Kidney capillary endothelial cell (primary cell): Measurements from ENCODE around the gene CELSR3.
A peak's percentile ranks its signal among the peaks of the same experiment; 100 is the strongest.

Source experiments
- DNase-seq: peaks from one replicate; pipeline ENCODE4 v3.0.0-alpha.2; 2018; ENCODE audit warnings: low spot score

Gene CELSR3

DNA sequence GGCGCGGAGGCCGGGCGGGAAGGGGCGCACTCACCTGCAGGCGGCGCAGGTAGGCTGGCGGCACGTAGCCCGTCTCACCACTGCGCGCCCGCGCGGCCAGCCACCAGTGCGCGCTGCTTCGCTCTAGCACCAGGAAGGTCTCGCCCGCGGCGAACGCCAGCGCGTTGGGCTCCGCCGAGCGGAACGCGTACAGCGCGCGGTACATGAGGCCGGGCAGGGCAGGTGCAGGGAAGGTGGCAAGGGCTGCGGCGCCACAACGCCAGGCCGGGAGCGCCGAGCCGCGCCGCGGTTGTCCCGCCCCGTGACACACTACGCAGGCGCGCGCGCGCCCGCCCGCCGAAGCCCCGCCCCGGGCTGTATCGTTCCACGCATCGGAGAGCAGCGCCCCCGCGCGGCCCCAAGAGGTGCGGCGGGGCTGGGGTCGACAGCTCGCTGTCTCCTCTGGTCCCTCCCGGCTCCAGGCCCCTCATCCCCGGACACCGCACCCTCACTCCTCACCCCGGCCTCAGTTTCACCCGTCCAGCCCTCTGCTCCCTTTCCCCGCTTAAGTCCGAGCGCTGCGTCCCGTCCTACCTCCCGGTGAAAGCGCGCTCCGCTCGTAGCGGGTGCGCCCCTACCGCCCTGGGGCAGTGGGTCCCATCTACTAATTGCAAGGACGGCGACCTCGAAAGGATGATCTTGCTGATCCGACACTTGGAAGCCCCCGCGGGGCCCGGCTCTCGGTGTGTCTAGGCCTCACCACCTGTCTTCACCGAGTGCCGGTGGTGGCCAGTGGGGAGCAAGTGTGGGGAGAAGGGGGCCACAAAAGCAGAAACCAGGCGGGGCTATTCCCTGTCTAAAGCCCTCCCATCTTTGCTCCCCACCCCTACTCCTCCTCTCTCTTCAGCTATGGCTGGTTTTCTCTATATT, 23.2 kb upstream of the CELSR3 start, which contains the start of gene NCKIPSD:
NCKIPSD (minus strand) TSS at position 313 of the 909 bp plus-strand sequence; CDS start at position 205, 108 bp downstream.
- peak; percentile 86 for DNase-seq

DNA sequence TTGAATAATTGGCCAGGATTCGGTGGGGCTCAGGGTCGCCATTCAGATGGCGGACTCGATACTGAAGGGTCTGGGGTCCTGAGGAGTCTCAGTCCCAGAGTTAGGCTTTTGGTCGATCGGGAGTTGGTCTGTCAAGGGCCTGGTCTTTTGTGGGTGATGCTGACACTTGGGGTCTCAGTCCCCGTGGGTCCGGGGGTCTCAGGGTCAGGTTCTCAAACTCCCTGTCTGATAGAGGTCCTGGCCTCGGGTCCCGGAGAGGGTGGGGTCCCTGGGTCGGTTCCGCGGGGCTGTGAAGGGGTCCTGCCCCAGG, 22.6 kb upstream of the CELSR3 start:
- no peak for DNase-seq

DNA sequence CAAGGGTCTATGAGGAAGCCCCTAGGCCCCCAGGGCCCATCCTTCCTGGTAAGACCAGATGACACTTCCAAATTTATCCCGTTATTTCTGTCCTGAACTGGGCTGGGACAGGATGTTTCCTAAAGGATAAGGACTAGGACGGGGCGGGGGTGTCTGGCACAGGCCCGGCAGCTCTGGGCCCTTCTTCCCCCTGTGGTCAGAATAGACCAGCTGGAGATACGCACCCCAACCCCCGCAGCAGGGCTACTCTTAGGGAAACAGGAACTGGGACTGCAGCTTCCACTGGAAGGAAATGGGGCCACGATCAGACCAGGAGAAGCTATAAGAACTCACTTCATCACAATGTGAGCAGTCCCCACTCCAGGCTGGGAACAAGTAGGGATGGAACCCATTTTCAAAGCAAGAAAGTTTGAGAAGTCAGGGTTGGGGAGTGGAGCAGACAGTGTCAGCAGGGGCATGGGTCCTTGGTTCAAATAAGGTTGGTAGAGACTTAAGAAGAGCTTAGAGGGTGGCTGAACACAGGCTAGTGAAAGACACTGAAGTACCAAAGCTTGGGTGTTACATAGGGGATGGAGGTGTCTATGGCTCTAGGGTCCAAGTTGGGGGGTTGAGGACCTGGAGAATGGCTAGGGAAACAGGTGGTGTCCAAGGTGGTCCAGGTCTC, 21.9 kb upstream of the CELSR3 start:
- no peak for DNase-seq

DNA sequence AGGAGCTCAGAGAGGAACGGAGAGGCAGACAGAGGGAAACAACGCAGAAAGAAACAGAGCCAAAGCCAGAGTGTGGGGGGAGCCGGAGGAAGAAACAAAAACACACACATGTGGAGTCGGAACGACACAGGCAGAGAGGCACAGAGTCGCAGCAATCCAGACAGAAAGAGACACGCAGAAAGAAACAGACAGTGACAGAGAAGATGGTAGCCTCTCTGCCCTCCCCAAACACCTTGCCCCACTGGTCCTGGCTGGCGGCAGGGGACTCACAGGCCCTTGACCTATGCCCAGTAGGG, 21.3 kb upstream of the CELSR3 start:
- no peak for DNase-seq

DNA sequence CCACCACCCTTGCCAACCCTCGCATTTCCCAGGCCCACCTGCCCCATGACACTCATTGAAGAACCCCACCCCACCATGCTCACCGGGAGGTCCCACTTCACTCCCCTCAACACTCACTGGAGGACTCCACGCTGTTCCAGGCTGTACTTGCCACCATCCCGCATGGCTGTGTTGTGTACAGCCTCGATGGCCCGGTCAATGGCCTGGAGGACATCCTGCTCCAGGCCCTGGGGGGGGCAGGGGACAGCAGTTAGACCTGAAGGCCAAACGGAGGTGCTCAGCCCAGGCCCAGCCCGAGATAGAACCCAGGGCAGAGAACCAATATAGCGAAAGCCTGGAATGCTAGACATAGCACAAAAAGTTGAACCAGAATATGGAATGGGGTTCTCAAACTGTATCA, 20.1 kb upstream of the CELSR3 start:
- DNase-seq = no peak

DNA sequence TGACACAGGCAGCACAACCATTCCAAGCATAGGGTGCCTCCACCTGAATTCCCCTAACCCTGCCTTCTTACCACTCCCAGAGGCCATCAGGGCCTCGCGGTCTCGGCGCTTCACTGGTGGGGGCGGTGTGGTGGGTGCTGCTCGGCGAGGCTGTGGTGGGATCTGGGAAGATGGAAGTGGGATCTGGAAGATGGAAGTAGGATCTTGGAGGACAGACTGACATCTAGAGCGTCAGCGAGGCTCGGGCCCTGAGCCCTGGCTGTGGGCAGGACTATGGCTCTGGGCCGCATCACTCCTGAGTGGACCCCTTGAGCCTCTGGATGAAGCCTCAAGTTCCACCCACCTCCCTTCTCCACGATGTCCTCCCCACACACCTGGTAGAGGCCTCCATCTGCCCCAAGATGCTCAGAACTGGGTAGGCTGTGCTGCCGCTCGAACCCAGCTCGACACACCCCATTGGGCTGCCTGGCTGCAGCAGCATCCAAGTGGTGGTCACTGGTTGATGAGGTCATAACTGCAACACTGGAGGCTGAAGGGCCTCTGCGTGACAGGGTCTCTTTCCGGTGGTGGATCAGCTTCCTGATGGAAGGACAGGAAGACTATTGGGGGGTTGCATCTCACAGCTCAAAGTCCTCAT, 19.4 kb upstream of the CELSR3 start:
- DNase-seq = no peak

DNA sequence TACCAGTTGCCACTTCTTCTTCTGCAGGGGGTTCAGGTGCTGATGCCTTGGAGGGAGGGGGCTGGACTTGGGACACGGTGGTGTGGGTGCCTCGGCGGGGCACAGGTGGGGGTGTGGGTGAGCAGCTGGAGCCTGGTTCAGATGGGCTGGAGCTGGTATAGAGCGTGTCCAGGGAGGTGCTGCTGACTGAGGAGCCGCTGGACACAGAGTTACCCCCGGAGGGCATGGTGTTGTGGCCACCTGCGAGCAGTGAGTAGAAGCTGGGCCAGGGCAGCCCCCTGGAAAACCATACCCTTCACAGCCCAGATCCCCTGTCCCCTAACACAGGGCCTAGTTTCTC, 18.8 kb upstream of the CELSR3 start:
- DNase-seq = no peak

DNA sequence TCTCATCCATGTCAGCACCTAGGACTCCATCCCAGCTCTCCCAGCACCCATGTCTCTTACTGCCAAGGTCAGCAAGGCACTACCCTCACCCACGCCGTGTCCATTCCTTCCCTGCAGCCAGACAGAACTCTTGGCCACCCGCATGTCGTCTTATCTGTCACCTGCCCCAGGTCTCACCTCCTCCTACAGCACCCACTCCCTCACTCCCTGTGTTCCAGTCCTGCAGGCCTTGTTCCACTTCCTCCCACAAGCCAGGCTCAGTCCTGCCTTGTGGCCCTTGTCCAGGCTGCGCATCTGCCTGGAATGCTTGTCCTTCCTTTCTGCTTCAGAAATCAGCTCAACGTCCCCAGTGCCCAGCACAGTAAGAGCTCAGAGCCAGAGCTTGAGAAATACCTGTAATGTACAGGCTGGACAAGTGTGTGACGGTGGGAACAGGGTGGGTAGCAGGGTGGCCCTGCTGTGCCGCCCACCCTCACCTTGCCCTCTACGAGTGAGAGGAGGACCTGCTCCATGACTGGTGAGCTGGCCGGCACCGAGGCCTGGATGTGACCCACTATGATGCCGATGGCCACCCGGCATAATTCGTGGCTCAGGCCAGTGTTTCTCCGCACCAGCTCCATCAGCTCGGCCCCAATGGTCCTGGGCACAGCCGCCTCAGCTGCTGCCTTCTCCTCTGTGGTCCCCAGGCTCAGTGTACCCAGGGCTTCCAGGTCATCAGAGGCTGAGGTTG, 18.3 kb upstream of the CELSR3 start:
- no peak for DNase-seq

DNA sequence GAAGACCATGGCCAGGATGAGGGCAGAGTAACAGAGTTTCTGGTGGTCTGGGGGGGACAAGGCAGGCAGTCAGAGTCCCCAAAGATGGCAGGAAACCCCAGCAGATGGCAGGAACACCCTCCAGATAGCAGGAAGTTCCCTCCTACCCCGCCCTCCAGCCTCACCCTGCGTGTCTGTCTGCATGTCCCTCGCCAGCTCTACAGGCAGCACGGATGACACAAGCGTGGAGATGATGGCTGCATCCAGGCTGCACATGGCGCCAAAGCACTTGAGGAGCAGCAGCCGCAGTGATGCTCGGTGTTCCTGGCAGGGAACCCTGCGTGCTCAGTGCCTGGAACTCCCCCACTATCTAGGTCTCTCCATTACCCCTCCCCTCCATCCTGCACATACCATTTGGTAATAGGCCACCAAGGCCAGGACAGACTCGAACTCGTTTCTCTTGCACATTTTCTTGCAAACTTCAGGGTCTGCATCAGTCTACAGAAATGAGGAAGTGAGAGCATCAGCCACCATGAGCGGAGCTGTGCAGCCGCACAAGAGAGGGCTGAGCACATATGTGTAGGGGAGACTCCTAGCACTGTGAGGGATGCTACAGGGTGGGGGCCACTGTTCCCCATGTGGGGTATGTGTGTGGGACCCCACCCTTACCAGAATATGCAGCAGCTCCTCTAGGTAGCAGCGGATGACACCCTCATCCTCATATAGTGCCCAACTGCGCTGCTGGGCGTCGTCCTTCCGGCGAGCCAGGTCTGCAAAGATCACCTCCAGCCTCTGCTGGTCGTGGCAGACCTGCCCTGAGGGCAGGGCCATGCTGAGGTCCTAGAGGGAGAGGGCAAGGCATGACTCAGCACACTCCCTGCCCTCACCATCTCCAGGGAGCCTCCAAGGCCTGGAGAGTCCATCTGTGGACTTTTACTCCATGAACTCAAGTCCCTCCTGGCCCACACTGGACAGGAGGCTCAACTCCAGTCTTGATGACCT, 17.0 kb upstream of the CELSR3 start:
- DNase-seq = no peak

DNA sequence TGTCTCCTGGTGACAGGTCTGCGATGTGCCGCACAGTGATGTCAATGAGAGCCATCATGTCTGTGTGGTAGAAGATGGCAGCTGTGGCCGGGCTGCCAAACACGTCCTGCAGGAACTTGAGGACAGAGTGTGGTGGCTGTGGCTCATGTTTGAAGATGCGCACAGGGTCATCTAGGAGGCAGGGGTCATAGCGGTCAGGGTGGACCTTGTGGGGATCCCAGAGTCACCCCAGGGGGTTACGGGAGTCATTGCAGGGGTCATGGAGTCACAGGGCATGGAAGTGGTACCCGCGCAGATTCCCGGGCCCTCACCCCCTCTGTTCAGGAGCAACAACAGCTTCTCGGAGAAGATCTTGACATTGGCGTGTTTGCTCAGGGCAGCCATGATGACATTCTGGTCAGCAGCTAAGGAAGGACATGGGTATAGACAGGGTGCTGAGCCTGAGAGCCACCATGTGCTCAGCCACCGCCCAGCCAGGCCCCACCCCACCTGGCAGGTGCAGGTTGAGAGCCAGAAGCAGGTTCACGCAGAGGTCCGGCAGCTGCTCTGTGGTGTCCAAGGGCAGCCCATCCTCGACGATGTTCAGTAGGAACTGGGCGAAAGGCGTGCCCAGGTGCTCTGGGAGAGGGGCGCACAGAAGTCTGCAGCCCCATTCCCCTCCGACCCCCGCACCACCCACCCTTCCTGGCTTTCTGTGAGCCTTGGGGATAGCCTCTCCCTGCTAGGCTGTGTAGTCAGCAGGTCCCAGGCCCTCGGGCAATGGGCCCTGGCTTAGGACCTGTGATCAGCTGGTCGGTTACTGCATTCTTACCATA, 16.1 kb upstream of the CELSR3 start:
- DNase-seq = no peak

DNA sequence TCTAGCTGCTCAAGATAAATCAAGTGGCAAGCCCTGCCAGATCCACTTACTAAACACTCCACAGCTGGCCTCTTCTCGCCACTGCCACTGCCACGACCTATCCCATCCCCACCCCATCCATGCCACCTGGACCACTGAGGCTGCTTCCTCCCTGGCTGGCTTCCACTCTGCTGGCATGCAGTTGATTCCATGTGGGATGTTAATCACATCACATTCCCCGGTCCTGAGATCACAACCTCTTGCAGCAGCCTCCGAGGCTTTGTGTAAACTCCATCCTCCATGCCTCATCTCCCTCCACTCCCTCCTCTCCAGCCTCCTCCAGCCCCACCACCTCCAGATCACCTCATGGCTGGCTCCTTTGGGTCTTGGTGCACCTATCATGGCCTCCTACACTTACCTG, 15.4 kb upstream of the CELSR3 start:
- DNase-seq = no peak

DNA sequence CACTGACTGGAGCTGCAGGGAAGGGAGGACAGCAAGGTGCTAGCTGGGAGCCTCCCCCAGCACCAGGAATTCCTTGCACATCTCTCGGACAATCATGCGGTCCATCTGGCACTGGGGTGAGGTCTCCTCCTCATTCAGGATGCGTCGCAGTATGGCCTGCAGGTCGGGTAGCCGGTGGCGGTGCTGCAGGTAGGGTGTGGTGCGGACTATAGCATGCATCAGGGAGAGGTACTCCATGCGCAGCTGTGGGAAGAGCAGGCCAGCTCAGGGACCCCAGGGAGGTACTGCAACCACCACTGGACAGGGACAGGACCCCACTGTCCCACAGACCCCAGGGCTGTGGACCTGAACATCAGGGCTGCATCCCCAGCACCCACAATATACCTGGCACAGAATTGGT, 11.8 kb upstream of the CELSR3 start:
- DNase-seq = no peak

DNA sequence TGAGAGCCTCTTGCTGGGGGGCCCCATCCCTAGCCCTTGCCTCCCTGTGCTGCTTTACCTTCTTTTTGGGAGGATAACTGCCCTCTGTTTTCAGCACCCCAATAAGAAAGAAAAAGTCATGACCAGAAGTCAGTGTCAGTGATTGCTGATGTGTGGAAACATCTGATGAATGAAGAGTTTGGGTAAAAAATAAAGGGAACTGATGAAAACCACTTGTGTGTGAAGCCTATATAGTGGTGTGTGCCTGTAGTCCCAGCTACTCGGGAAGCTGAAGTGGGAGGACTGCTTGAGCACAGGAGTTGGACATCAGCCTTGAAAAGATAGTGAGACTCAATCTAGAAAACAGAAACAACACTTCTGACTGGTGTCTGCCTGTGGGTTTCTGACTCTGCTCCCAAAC, 9.8 kb upstream of the CELSR3 start:
- DNase-seq = no peak

DNA sequence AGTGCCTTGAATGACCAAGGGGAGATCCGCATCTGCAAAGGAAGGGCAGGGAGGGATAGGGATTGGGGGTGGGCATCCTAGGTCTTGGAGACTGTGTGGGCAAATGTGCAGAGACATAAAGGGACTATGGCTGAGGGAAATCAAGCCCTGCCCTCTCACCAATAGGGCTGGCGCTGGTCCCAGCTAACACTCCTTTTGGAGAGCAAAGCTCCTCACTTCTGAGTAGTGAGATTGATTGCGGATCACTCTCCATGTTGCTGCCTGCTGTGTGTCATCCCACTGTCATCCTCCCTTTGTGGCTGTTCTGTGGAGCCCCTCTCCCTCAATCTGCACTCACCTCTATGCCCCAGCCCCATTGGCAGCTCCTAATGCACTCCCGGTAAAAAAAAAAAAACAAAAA, 2.2 kb upstream of the CELSR3 start:
- no peak for DNase-seq

DNA sequence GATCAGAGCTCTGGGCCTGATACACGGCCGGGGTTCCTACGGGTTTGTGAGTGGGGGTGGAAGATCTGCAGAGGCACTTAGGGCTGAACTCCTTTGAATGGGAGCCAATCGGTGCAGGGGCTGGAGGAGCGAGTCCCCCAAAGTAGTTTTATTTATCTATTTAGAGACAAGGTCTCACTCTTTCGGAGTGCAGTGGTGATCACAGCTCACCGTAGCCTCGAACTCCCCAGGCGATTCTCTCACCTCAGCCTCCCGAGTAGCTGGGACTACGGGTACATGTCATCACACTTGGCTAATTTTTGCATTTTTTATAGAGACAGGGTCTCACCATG, 1.6 kb upstream of the CELSR3 start:
- DNase-seq = no peak

DNA sequence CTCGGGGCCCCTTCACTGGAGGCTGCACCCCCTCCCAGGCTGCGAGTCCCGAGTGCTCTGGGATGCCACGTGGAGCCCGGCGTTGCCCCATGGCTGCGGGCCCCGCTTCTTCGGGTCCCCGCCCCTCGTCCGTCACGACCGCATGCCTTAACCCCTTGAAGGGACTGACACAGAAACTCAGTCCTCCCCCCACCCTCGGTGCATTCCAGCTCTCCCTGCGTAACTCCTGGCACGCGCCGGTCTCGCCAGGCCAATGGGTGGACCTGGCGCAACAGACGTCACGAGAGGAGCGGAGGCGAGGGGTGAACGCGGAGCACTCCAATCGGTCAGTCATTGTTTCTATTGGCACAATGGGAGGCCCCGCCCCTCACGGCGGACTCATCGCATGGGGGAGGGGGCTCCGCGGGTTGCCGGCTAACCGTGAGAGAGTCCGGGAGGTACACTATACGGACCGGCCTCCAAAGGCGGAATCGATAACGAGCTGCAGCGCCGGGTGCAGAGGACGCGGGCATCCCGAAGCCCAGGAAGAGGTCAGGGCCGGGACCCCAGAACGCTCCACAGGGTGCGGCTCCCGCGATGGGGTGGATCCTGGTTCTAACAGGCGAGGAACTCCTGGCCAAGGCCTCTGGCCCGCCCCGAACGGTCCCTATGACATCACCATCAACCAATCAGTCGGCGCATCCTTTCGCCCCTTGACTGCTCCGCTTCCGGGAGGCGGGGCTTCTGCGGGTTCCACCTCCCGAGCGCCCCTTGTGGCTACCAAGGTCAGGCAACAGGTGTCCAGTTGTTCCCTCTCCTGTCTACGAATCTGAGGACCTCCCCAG, 1.0 kb upstream of the CELSR3 start:
- peak; percentile 95 for DNase-seq

DNA sequence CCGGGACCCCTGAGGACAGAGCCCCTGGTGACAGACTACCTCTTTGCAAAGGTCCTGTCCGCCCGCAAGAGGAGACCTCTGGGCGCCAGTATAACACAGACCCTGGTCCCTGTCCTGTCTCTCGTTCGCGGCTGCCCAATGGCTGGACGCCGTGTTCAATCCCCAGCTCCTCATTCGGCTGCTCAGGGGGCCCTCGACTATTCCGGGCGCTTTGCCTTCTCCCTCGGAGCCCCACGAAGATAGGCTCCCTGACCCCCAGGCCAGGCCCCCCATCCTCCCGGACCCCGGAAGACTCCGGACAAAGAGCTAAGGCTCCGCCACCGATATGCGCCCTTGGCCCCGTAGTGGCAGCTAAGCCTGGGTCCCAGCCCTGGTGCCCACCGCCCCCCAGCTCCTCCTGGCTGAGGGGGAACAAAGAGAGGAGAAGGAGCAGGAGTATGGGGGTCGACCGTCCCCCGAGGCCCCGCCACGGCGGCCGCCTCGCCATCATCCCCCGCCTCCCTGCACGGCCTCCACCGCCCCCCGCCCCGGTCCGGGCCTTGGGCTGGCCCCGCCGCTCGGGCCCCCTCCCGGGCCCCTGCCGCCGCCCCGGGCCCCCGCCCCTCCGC, 437 bp downstream of the CELSR3 start:
- no peak for DNase-seq

DNA sequence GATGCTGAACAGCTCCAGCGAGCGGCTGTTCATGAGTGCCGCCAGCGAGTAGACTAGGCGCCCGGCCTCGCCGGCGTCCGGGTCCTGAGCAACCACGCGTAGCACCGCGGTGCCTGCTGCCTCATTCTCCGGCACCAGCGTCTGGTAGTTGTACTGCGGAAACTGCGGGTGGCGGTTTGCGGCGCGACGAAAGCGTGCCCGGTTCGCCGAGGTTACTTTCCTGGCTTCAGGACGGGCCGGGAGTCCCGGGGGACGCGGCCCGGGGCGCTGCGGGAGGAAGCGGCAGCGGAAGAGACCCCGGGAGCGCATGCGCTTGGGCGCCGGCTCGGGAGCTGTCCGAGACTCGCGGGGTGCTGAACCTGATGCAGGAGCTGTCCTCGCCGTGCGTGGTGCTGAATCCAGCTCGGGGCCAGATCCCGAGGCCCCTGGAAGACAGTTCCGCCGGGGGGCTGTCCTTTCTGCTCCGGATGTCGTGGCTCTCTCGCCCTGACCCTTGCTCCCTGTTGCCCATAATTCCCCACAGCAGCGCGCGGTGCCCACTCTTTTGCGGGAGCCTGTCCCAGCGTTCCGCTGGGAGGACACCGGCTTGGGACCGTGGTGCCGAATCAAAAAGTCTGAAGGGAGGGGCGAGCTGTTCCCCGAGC, 1.1 kb downstream of the CELSR3 start:
- no peak for DNase-seq

DNA sequence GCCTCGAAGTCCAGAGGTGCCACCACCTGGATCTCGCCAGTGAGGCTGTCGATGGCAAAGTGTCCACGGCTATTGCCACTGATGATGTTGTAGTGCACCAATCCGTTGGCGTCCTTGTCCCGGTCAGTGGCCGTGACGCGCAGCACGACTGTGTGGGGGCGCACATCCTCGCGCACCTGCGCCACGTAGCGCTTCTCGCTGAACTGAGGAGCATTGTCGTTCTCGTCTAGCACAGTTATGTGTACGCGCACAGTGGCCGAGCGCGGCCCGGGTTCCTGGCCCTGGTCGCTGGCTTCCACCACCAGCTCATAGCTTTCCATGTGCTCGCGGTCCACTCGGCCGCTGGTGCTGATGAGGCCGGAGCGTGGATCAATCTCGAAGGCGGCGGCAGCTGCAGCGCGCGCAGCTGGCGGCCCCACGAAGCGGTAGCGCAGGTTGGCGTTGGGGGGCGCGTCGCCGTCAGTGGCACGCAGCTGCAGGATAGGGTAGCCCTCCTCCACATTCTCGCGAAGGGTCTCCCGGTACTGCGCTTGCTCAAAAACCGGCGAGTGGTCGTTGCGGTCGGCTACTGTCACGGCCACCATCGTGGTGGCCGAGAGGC, 1.8 kb downstream of the CELSR3 start:
- DNase-seq = no peak
